ENCODE measurements around the gene RGPD6.
"Not testable (repeated sequence)": the region's sequence is repeated elsewhere in the genome, so short reads cannot be mapped to it uniquely, and the experiment has no call there.

- TF ChIP-seq CTCF (IDR thresholded peaks at IDR 0.05; ENCODE audit: low read depth, low read length, poor library complexity, severe bottlenecking); EZH2phosphoT487 (IDR thresholded peaks at IDR 0.05; ENCODE audit: borderline replicate concordance, low read length): not testable (repeated sequence)
These were observed 2.4 kb upstream of the RGPD6 start for GRCh38 chr2:110579216-110579965.

All from DOHH2 (cell line).